Breast epithelium (tissue), 3 donors: ENCODE data around the gene SCARB1.

Source experiments
- POLR2A ChIP-seq: fragments of 450-650 bp; IDR thresholded peaks from one replicate; pipeline ENCODE4 v1.6.1; 2016; ENCODE audit warnings: antibody characterized with exemption, mild to moderate bottlenecking, moderate library complexity
- TF ChIP-seq, protein P1 (sequence below), 3 donors: fragments of 450-650 bp; IDR thresholded peaks; one replicate each; pipeline ENCODE4 v1.5.1; 2016 to 2017; ENCODE audit warnings: antibody characterized with exemption in 3 of 3, mild to moderate bottlenecking in 3 of 3, moderate library complexity in 3 of 3

DNA sequence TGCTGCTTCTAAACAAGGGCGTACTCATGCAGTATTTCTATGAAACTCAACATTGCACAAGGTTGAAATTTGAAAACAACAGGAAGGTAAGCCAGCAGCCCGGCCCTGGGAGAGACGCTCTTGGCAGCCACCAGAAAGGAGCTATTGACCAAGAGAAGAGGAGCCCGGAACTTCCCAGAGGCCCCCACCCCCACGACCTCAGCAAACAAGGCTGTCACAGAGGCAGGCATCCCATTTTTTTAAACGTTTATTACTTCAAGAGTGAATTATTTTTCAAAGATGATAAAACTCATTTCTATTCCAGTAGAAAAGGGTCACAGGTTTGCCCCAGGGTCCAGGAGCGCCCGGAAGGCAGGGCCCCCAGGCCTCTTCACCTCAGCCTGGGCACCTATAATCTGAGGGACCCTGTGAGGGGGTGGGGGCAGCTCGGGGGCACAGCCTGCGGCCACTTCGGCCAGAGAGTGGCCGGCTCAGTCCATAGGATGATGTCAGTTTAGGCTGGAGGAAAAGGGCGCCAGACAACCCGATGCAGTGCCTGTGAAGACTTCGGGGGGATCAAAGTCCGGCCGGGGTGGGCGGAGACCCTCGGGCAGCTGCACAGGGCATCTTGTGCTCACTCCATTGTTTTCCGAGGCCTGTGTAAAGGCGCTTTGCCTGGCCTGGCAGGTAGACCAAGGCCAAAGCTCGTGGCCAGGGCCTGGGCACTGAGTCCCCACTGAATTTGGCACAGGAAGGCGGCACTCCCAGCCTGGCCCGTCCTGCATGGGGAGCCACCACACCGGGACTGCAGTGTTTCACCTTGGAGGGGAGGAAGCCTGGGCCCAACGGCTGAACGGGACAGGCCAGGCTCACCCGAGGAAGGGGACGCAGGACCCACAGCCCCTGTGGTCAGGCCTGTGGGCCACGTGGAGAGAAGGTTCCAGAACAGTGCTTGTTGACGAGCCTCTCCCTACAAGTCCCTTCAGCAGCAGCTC lies 86.0 kb downstream of the SCARB1 start:
- TF ChIP-seq, protein P1, sequence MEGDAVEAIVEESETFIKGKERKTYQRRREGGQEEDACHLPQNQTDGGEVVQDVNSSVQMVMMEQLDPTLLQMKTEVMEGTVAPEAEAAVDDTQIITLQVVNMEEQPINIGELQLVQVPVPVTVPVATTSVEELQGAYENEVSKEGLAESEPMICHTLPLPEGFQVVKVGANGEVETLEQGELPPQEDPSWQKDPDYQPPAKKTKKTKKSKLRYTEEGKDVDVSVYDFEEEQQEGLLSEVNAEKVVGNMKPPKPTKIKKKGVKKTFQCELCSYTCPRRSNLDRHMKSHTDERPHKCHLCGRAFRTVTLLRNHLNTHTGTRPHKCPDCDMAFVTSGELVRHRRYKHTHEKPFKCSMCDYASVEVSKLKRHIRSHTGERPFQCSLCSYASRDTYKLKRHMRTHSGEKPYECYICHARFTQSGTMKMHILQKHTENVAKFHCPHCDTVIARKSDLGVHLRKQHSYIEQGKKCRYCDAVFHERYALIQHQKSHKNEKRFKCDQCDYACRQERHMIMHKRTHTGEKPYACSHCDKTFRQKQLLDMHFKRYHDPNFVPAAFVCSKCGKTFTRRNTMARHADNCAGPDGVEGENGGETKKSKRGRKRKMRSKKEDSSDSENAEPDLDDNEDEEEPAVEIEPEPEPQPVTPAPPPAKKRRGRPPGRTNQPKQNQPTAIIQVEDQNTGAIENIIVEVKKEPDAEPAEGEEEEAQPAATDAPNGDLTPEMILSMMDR (IDR thresholded peaks at IDR 0.05), result no peak
- TF ChIP-seq POLR2A, result no peak
